Spleen (tissue), 7 donors: ENCODE measurements around the gene CMIP.
A peak's percentile ranks its signal among the peaks of the same experiment; 100 is the strongest.

ENCODE experiments used
- CTCF ChIP-seq, 11 experiments: fragments of 200-600 bp in 7 of 11; fragments of 450-650 bp in 4 of 11; sonication (generic) in 4 of 11; IDR thresholded peaks in 8 of 11; conservative IDR thresholded peaks in 3 of 11; 1 replicate in 7 of 11; 2 replicates in 4 of 11; pipeline versions ENCODE4 v1.4.0 to v1.8.0; 2016 to 2021; ENCODE audit warnings: antibody characterized with exemption in 11 of 11, inconsistent platforms in 4 of 11, mild to moderate bottlenecking in 1 of 11
- POLR2A ChIP-seq, 3 donors: fragments of 450-650 bp; IDR thresholded peaks; one replicate each; pipeline ENCODE4 v1.5.1; 2017; ENCODE audit warnings: antibody characterized with exemption in 3 of 3, mild to moderate bottlenecking in 1 of 3
- POLR2AphosphoS5 ChIP-seq, 3 donors: sonication (generic); formaldehyde crosslinking; IDR thresholded peaks; one replicate each; pipeline ENCODE4 v1.5.1; 2017; ENCODE audit warnings: antibody characterized with exemption in 3 of 3
- donor health status: DM: no; HTN: no; CAD: no; lungs with moderate emphysema.
- donor health status: DM: no; HTN: no; CAD: no.
- donor health status: DM: no; HTN: no; CAD: no.

- TF ChIP-seq CTCF (IDR thresholded peaks at IDR 0.05 in 8 of 11, conservative IDR thresholded peaks at IDR 0.05 in 3 of 11) = peak in 1 of 11 experiments; percentile 25
- TF ChIP-seq POLR2A (IDR thresholded peaks at IDR 0.05) = no peak
- peak in 2 of 3 donors; percentile 42 to 56 for TF ChIP-seq POLR2AphosphoS5 (IDR thresholded peaks at IDR 0.05)
Observed at GRCh38 chr16:81755915-81756614, 311.5 kb downstream of the CMIP start.
